Endothelial cell of umbilical vein (primary cell): ENCODE measurements around the gene JMJD7. TPM values are rescaled to one million over a fixed set of nuclear protein-coding genes. Genes with fewer than 3 reads are reported as not detected.

ENCODE experiments used
- BruUV-seq: library from RNA; stranded (reverse); fragments of 400-500 nt; replicated peaks from 2 replicates; lab custom pipeline; 2021; lab: Mats Ljungman, UMichigan
- CTCF ChIA-PET: fragments of 300-600, 350-600 bp; sonication (Branson Sonifier 250); formaldehyde crosslinking; loops from one replicate; lab custom pipeline; 2021; ENCODE audit warnings: antibody characterized with exemption, inconsistent platforms; lab: Charles Lee
- POLR2A ChIA-PET: fragments of 300-600, 350-600 bp; sonication (Branson Sonifier 250); formaldehyde crosslinking; loops from one replicate; lab custom pipeline; 2021; ENCODE audit warnings: antibody characterized with exemption, inconsistent platforms; lab: Charles Lee
- DNase-seq: peaks from one replicate; pipeline ENCODE4 v3.0.0-alpha.2; 2011; ENCODE audit warnings: low read depth, low spot score
- FAIRE-seq: peaks from 2 replicates; lab custom pipeline; 2011; peaks lifted over from hg19 to GRCh38; lab: Jason Lieb, UNC
- H2AFZ ChIP-seq: 2 replicates; pipeline ENCODE4 v1.6.0; 2012; ENCODE audit warnings: low read depth, low read length, control low read depth, inconsistent platforms
- H3K27ac ChIP-seq: 2 replicates; pipeline ENCODE4 v1.5.1; 2011; ENCODE audit warnings: low read depth, mild to moderate bottlenecking, control low read depth, low read length, moderate library complexity; ENCODE audit not compliant: insufficient read depth
- H3K27me3 ChIP-seq, 2 experiments: 2 replicates each; pipeline versions ENCODE4 v1.6.0 to v1.6.1; 2011; ENCODE audit warnings: low read length in 2 of 2, mixed read lengths in 1 of 2; ENCODE audit not compliant: control insufficient read depth in 2 of 2, insufficient read depth in 2 of 2
- H3K36me3 ChIP-seq, 2 experiments: 2 replicates in 1 of 2; 3 replicates in 1 of 2; pipeline ENCODE4 v1.5.1; 2011; ENCODE audit warnings: low read length in 2 of 2, mild to moderate bottlenecking in 1 of 2, moderate library complexity in 1 of 2; ENCODE audit not compliant: control insufficient read depth in 2 of 2, insufficient read depth in 2 of 2; ENCODE audit errors: extremely low read depth in 1 of 2
- H3K4me1 ChIP-seq: 3 replicates; pipeline ENCODE4 v1.5.1; 2011; ENCODE audit warnings: mild to moderate bottlenecking, low read length; ENCODE audit not compliant: control insufficient read depth, insufficient read depth; ENCODE audit errors: extremely low read depth
- H3K4me2 ChIP-seq: 2 replicates; pipeline ENCODE4 v1.6.1; 2011; ENCODE audit warnings: low read length, control low read depth, mixed read lengths; ENCODE audit not compliant: insufficient read depth
- H3K4me3 ChIP-seq, 3 experiments: fragments of 200-600 bp in 1 of 3; sonication (generic), shearing (Covaris generic) in 1 of 3; replicated peaks in 1 of 3; 2 replicates each; pipeline ENCODE4 v1.5.1; 2011 to 2016; ENCODE audit warnings: control low read depth in 3 of 3, low read length in 3 of 3, mild to moderate bottlenecking in 2 of 3, inconsistent platforms in 1 of 3, low read depth in 1 of 3, moderate library complexity in 1 of 3; ENCODE audit not compliant: insufficient read depth in 1 of 3
- H3K79me2 ChIP-seq: 2 replicates; pipeline ENCODE4 v1.6.0; 2012; ENCODE audit warnings: low read length, inconsistent platforms; ENCODE audit not compliant: control insufficient read depth, insufficient read depth
- H3K9ac ChIP-seq: replicated peaks from 2 replicates; pipeline ENCODE3; 2011; ENCODE audit warnings: low read length, control low read depth; ENCODE audit not compliant: insufficient read depth; ENCODE audit errors: extremely low read depth
- H3K9me1 ChIP-seq: replicated peaks from 3 replicates; pipeline ENCODE4 v1.6.0; 2011; ENCODE audit warnings: mild to moderate bottlenecking, low read length; ENCODE audit not compliant: control insufficient read depth, insufficient read depth; ENCODE audit errors: extremely low read depth
- H3K9me3 ChIP-seq: replicated peaks from 2 replicates; pipeline ENCODE4 v1.5.1; 2012; ENCODE audit warnings: low read length, inconsistent platforms; ENCODE audit not compliant: control insufficient read depth, insufficient read depth
- H4K20me1 ChIP-seq: replicated peaks from 2 replicates; pipeline ENCODE3; 2011; ENCODE audit warnings: mild to moderate bottlenecking, low read length; ENCODE audit not compliant: control insufficient read depth, insufficient read depth; ENCODE audit errors: extremely low read depth
- CTCF ChIP-seq, 2 donors: IDR thresholded peaks; 1 replicate in 1 of 2; 2 replicates in 1 of 2; pipeline ENCODE4 v1.5.1; 2011; ENCODE audit warnings: low read length in 2 of 2, mild to moderate bottlenecking in 2 of 2, moderate library complexity in 2 of 2, control low read depth in 1 of 2, inconsistent platforms in 1 of 2, low read depth in 1 of 2; ENCODE audit not compliant: insufficient read depth in 1 of 2; ENCODE audit errors: extremely low read depth in 1 of 2
- EZH2 ChIP-seq: IDR thresholded peaks from 2 replicates; pipeline ENCODE4 v1.6.1; 2012; ENCODE audit warnings: borderline replicate concordance, low read depth, mild to moderate bottlenecking, moderate library complexity, low read length, inconsistent platforms; ENCODE audit not compliant: severe bottlenecking
- FOS ChIP-seq: IDR thresholded peaks from 2 replicates; pipeline ENCODE4 v1.6.1; 2011; ENCODE audit warnings: mild to moderate bottlenecking, low read length, moderate library complexity, borderline replicate concordance; ENCODE audit not compliant: insufficient read depth
- GATA2 ChIP-seq: IDR thresholded peaks from 2 replicates; pipeline ENCODE4 v1.7.0; 2011; ENCODE audit warnings: low read depth, mild to moderate bottlenecking, moderate library complexity, mixed read lengths, low read length; ENCODE audit not compliant: insufficient read length, insufficient read depth
- JUN ChIP-seq: IDR thresholded peaks from 2 replicates; pipeline ENCODE4 v1.6.1; 2011; ENCODE audit warnings: borderline replicate concordance, low read depth; ENCODE audit not compliant: insufficient read length, insufficient read depth
- MAX ChIP-seq: IDR thresholded peaks from 2 replicates; pipeline ENCODE4 v1.6.1; 2011; ENCODE audit not compliant: insufficient read depth, insufficient read length
- MYC ChIP-seq: IDR thresholded peaks from one replicate; pipeline ENCODE4 v1.6.1; 2011; ENCODE audit warnings: mild to moderate bottlenecking, low read depth, low read length
- POLR2A ChIP-seq: IDR thresholded peaks from 2 replicates; pipeline ENCODE4 v1.6.1; 2012; ENCODE audit warnings: low read depth, mild to moderate bottlenecking, control low read depth, low read length
- POLR2AphosphoS5 ChIP-seq: IDR thresholded peaks from 2 replicates; pipeline ENCODE4 v1.6.1; 2012; ENCODE audit warnings: low read depth, mild to moderate bottlenecking, control low read depth, low read length, moderate library complexity; ENCODE audit not compliant: insufficient read depth
- dilution Hi-C: fragments of 300-500 bp; cut with MboI; formaldehyde crosslinking; loops from one replicate; pipeline ENCODE4 v1.15.0; 2019; ENCODE audit warnings: low sequenced_read_pairs; ENCODE audit not compliant: extremely low pct_ligation_motif_present
- intact Hi-C: fragments of 100-400 bp; cut with micrococcal nuclease; formaldehyde crosslinking; loops from one replicate; pipeline ENCODE4 v1.10.0; 2022
- polyA plus RNA-seq, 4 experiments: library from polyadenylated mRNA; depleted of rRNA in 3 of 4; stranded (reverse) in 3 of 4; unstranded in 1 of 4; fragments of >200 nt; gene quantifications; 2 replicates each; pipeline versions ENCODE4 v1.2.1 to v1.2.3, GENCODE V29; 2011 to 2012; ENCODE audit warnings: missing spikeins in 1 of 4
- total RNA-seq: library from RNA; stranded (reverse); gene quantifications from 2 replicates; pipeline ENCODE4 v1.2.3, GENCODE V29; 2021

The JMJD7 gene
- total and polyA plus RNA-seq, 2 donors (not counting 3 experiments of a cell fraction or from before 2014, with no cell fraction given), result 7.3 to 11.4 TPM

GRCh38 chr15:41825145-41825544 lies 2.7 kb upstream of the JMJD7 start:
- no peak for DNase-seq
- Histone ChIP-seq H3K27me3 (no peaks in the 10 kb centered on the region), H3K9me1 (no peaks in the 10 kb centered on the region), H3K4me1 (peaks cover 10% of the 10 kb centered on the region), H4K20me1 (no peaks in the 10 kb centered on the region), H2AFZ (no peak overlapping the region), H3K36me3 (peaks cover 0 to 28% of the 10 kb centered on the region in 2 experiments), H3K4me2 (no peak overlapping the region), H3K27ac (no peak overlapping the region), H3K79me2 (no peaks in the 10 kb centered on the region), H3K4me3 (no peak overlapping the region), H3K9ac (no peak overlapping the region), H3K9me3 (no peaks in the 10 kb centered on the region)
- ChIA-PET CTCF (interaction anchor here (1.4 to 1.6 kb wide), 2 partner anchors 15 to 52 kb away, joined by 5 to 7 read pairs; no protein-coding TSS in a partner anchor), POLR2A (no interaction called here)
- no peak for FAIRE-seq
- no TSS peak for BruUV-seq
- TF ChIP-seq MYC (no peak), CTCF (IDR thresholded peaks at IDR 0.05; ENCODE audit: extremely low read depth in 1 of 2, insufficient read depth in 1 of 2, low read depth in 1 of 2, low read length in 2 of 2) (no peak), EZH2 (no peak), POLR2AphosphoS5 (no peak), GATA2 (no peak), MAX (no peak), JUN (no peak), FOS (no peak), POLR2A (no peak)
- intact Hi-C loops, result loop anchor here (5.0 kb wide), 1 partner anchor 67 kb away; the partner anchor contains the start of gene SPTBN5
- dilution Hi-C loops, result no loop called here
